ENCODE data around the gene GOPC.

The GOPC gene

DNA sequence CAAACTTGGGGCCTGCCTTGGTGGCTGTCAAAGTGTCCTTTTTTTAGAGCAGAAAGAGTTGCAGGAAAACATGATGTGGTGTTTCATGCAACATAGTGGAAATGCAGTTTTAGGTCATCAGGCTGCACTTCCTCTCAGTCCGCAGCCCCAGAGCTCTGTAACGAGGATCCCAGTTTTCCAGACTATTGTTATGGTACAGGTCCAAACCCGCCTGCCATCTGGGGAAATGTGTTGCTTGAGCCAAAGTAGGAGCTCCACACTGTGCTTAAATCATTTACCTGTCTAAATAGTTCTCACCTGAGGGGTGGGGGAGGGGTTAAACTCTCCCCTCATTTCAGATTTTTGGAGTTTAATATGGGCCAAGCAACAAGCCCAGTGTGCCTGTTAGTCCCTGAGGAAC lies 59.8 kb downstream of the GOPC start:
- H3K27me3 ChIP-seq (ENCODE audit: insufficient read depth, poor library complexity, severe bottlenecking), result no peaks in the 10 kb centered on the region
- TF ChIP-seq GABPA (IDR thresholded peaks at IDR 0.05; ENCODE audit: low read depth) (no peak), SPI1 (IDR thresholded peaks at IDR 0.05; ENCODE audit: borderline replicate concordance, low read depth) (no peak), CTCF (IDR thresholded peaks at IDR 0.05; ENCODE audit: insufficient read depth, low read length) (no peak), POLR2AphosphoS5 (IDR thresholded peaks at IDR 0.05; ENCODE audit: low read depth) (no peak)
- TF ChIP-seq, protein P1, sequence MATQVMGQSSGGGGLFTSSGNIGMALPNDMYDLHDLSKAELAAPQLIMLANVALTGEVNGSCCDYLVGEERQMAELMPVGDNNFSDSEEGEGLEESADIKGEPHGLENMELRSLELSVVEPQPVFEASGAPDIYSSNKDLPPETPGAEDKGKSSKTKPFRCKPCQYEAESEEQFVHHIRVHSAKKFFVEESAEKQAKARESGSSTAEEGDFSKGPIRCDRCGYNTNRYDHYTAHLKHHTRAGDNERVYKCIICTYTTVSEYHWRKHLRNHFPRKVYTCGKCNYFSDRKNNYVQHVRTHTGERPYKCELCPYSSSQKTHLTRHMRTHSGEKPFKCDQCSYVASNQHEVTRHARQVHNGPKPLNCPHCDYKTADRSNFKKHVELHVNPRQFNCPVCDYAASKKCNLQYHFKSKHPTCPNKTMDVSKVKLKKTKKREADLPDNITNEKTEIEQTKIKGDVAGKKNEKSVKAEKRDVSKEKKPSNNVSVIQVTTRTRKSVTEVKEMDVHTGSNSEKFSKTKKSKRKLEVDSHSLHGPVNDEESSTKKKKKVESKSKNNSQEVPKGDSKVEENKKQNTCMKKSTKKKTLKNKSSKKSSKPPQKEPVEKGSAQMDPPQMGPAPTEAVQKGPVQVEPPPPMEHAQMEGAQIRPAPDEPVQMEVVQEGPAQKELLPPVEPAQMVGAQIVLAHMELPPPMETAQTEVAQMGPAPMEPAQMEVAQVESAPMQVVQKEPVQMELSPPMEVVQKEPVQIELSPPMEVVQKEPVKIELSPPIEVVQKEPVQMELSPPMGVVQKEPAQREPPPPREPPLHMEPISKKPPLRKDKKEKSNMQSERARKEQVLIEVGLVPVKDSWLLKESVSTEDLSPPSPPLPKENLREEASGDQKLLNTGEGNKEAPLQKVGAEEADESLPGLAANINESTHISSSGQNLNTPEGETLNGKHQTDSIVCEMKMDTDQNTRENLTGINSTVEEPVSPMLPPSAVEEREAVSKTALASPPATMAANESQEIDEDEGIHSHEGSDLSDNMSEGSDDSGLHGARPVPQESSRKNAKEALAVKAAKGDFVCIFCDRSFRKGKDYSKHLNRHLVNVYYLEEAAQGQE (IDR thresholded peaks at IDR 0.05; ENCODE audit: insufficient replicate concordance, low read depth), result no peak
- no peak for DNase-seq (ENCODE audit: low read depth in 1 of 2, low spot score in 1 of 2)
- no peak overlapping the region for H3K4me3 ChIP-seq (replicated peaks; ENCODE audit: insufficient read depth, low read length)
- no peak overlapping the region for H3K27ac ChIP-seq (replicated peaks)

DNA sequence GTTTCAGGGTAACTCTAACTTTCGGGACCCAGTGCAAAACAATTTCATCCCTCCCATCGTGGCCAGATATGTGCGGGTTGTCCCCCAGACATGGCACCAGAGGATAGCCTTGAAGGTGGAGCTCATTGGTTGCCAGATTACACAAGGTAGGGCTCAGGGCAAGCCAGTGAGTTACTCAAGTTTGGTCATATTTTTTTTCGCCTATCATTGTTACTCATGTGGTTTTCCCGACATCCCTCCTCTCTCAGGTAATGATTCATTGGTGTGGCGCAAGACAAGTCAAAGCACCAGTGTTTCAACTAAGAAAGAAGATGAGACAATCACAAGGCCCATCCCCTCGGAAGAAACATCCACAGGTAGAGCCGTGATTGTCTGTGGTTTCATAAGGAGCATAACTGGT lies 61.6 kb downstream of the GOPC start:
- Histone ChIP-seq H3K4me3 (replicated peaks; ENCODE audit: insufficient read depth, low read length) (no peak overlapping the region), H3K27me3 (ENCODE audit: insufficient read depth, poor library complexity, severe bottlenecking) (no peaks in the 10 kb centered on the region), H3K27ac (replicated peaks) (no peak overlapping the region)
- DNase-seq (ENCODE audit: low read depth in 1 of 2, low spot score in 1 of 2), result no peak
- TF ChIP-seq POLR2AphosphoS5 (IDR thresholded peaks at IDR 0.05; ENCODE audit: low read depth) (no peak), GABPA (IDR thresholded peaks at IDR 0.05; ENCODE audit: low read depth) (no peak), SPI1 (IDR thresholded peaks at IDR 0.05; ENCODE audit: borderline replicate concordance, low read depth) (no peak), CTCF (IDR thresholded peaks at IDR 0.05; ENCODE audit: insufficient read depth, low read length) (no peak)
- TF ChIP-seq, protein P1 (IDR thresholded peaks at IDR 0.05; ENCODE audit: insufficient replicate concordance, low read depth), result no peak

- no peak for DNase-seq (ENCODE audit: low read depth in 1 of 2, low spot score in 1 of 2)
- H3K27ac ChIP-seq (replicated peaks), result no peak overlapping the region
Measured at GRCh38 chr6:117538615-117539014, 63.7 kb downstream of the GOPC start.

More at GRCh38 chr6:117538615-117539014, 63.7 kb downstream of the GOPC start:
- H3K4me3 ChIP-seq (replicated peaks; ENCODE audit: insufficient read depth, low read length), result no peak overlapping the region
- no peak for TF ChIP-seq GABPA (IDR thresholded peaks at IDR 0.05; ENCODE audit: low read depth)
- TF ChIP-seq, protein P1 (IDR thresholded peaks at IDR 0.05; ENCODE audit: insufficient replicate concordance, low read depth), result no peak
- H3K27me3 ChIP-seq (ENCODE audit: insufficient read depth, poor library complexity, severe bottlenecking), result no peaks in the 10 kb centered on the region
